ENCODE data around the gene SLC34A1.

The SLC34A1 gene

GRCh38 chr5:177403792-177404640 lies 19.8 kb downstream of the SLC34A1 start (continued):
- TF ChIP-seq GLI2 (tag by site-specific recombination; IDR thresholded peaks at IDR 0.05; ENCODE audit: borderline replicate concordance, low read depth) (no peak), ZBTB1 (tag by site-specific recombination; IDR thresholded peaks at IDR 0.05) (no peak), SCRT2 (tag by site-specific recombination; IDR thresholded peaks at IDR 0.05) (no peak), ZNF529 (tag by site-specific recombination; IDR thresholded peaks at IDR 0.05; ENCODE audit: insufficient replicate concordance) (no peak), GFI1B (tag by site-specific recombination; IDR thresholded peaks at IDR 0.05) (no peak; the same call in 1 of the 2 replicates), ZNF214 (tag by site-specific recombination; IDR thresholded peaks at IDR 0.05; ENCODE audit: borderline replicate concordance) (0 out of 2 replicates have a peak, but pooled peaks have one; percentile 62), ZBTB8A (tag by site-specific recombination; IDR thresholded peaks at IDR 0.05) (peak; percentile 85), ZNF211 (tag by site-specific recombination; IDR thresholded peaks at IDR 0.05; ENCODE audit: low read depth) (no peak), GLI4 (tag by site-specific recombination; IDR thresholded peaks at IDR 0.05) (no peak), ZNF596 (tag by site-specific recombination; IDR thresholded peaks at IDR 0.05) (peak; percentile 69; the same call in 1 of the 2 replicates), ZNF580 (tag by site-specific recombination; IDR thresholded peaks at IDR 0.05) (0 out of 2 replicates have a peak, but pooled peaks have one; percentile 40), REST (tag by site-specific recombination; IDR thresholded peaks at IDR 0.05) (0 out of 2 replicates have a peak, but pooled peaks have one; percentile 9), ZNF521 (tag by site-specific recombination; IDR thresholded peaks at IDR 0.05) (no peak), ZBTB17 (tag by site-specific recombination; IDR thresholded peaks at IDR 0.05) (peak; percentile 83), ZNF48 (tag by site-specific recombination; IDR thresholded peaks at IDR 0.05) (no peak), HOXC10 (CRISPR knock-in tag; IDR thresholded peaks at IDR 0.05) (no peak), ZNF239 (tag by site-specific recombination; IDR thresholded peaks at IDR 0.05) (no peak), OSR2 (tag by site-specific recombination; IDR thresholded peaks at IDR 0.05) (peak; percentile 49), ZNF645 (tag by site-specific recombination; IDR thresholded peaks at IDR 0.05) (0 out of 2 replicates have a peak, but pooled peaks have one; percentile 28), KLF8 (tag by site-specific recombination; IDR thresholded peaks at IDR 0.05) (peak; percentile 47), ZNF664 (tag by site-specific recombination; IDR thresholded peaks at IDR 0.05) (no peak), ZIC2 (tag by site-specific recombination; IDR thresholded peaks at IDR 0.05) (peak; percentile 87), ZNF585B (tag by site-specific recombination; IDR thresholded peaks at IDR 0.05) (no peak), ZNF26 (tag by site-specific recombination; IDR thresholded peaks at IDR 0.05) (no peak), ZSCAN30 (tag by site-specific recombination; IDR thresholded peaks at IDR 0.05) (peak; percentile 86), ZNF626 (tag by site-specific recombination; IDR thresholded peaks at IDR 0.05) (no peak; the same call in 1 of the 2 replicates), ZNF404 (tag by site-specific recombination; IDR thresholded peaks at IDR 0.05) (no peak), ZNF37A (tag by site-specific recombination; IDR thresholded peaks at IDR 0.05) (peak; percentile 86), BCL11B (tag by site-specific recombination; IDR thresholded peaks at IDR 0.05; ENCODE audit: low read depth) (peak; percentile 83), ZNF473 (tag by site-specific recombination; IDR thresholded peaks at IDR 0.05) (peak; percentile 91; the same call in 1 of the 2 replicates), ZNF426 (tag by site-specific recombination; IDR thresholded peaks at IDR 0.05) (no peak), ZNF24 (tag by site-specific recombination; IDR thresholded peaks at IDR 0.05) (0 out of 2 replicates have a peak, but pooled peaks have one; percentile 44), ATF2 (tag by site-specific recombination; IDR thresholded peaks at IDR 0.05; ENCODE audit: low read depth) (no peak)

Measured in HEK293 (cell line).